HEK293T (cell line): ENCODE measurements around the gene MAGOH.

Source experiments
- CTCF ChIA-PET: fragments of 350-600 bp; formaldehyde crosslinking; extraction: SDS; loops from one replicate; lab custom pipeline; 2021; ENCODE audit warnings: antibody characterized with exemption, inconsistent platforms; lab: Yijun Ruan, JAX
- POLR2A ChIA-PET: fragments of 350-600 bp; formaldehyde crosslinking; extraction: SDS; loops from one replicate; lab custom pipeline; 2020; ENCODE audit warnings: antibody characterized with exemption, inconsistent platforms; lab: Yijun Ruan, JAX
- DNase-seq: peaks from one replicate; pipeline ENCODE4 v3.0.0; 2012; ENCODE audit warnings: mixed read lengths; ENCODE audit errors: extremely low spot score
- ARNT ChIP-seq: fragments of 450-650 bp; IDR thresholded peaks from 2 replicates; pipeline ENCODE4 v1.6.1; 2017; ENCODE audit warnings: mild to moderate bottlenecking
- BHLHE40 ChIP-seq: fragments of 450-650 bp; IDR thresholded peaks from 2 replicates; pipeline ENCODE4 v1.6.1; 2016; ENCODE audit warnings: mild to moderate bottlenecking, moderate library complexity, borderline replicate concordance
- CTBP1 ChIP-seq: fragments of 450-650 bp; IDR thresholded peaks from 2 replicates; pipeline ENCODE4 v1.6.1; 2016; ENCODE audit warnings: borderline replicate concordance
- ELF4 ChIP-seq: fragments of 450-650 bp; IDR thresholded peaks from 2 replicates; pipeline ENCODE4 v1.6.1; 2017; ENCODE audit warnings: antibody characterized with exemption
- FOXA1 ChIP-seq: fragments of 450-650 bp; IDR thresholded peaks from 2 replicates; pipeline ENCODE4 v1.6.1; 2016; ENCODE audit warnings: mild to moderate bottlenecking
- FOXK2 ChIP-seq: fragments of 450-650 bp; IDR thresholded peaks from 2 replicates; pipeline ENCODE4 v1.6.1; 2016; ENCODE audit warnings: mild to moderate bottlenecking
- FOXM1 ChIP-seq: fragments of 450-650 bp; IDR thresholded peaks from 2 replicates; pipeline ENCODE4 v1.6.1; 2017; ENCODE audit warnings: mild to moderate bottlenecking, borderline replicate concordance
- HDGF ChIP-seq: fragments of 450-650 bp; IDR thresholded peaks from 2 replicates; pipeline ENCODE4 v1.6.1; 2017; ENCODE audit warnings: antibody characterized with exemption, borderline replicate concordance
- L3MBTL2 ChIP-seq: fragments of 450-650 bp; conservative IDR thresholded peaks from 2 replicates; pipeline ENCODE4 v1.6.1; 2016; ENCODE audit warnings: mild to moderate bottlenecking
- LEF1 ChIP-seq: fragments of 450-650 bp; IDR thresholded peaks from 2 replicates; pipeline ENCODE4 v1.6.1; 2017; ENCODE audit warnings: mild to moderate bottlenecking, borderline replicate concordance
- NFRKB ChIP-seq: fragments of 450-650 bp; IDR thresholded peaks from 2 replicates; pipeline ENCODE4 v1.6.1; 2016; ENCODE audit warnings: mild to moderate bottlenecking, moderate library complexity
- PKNOX1 ChIP-seq: fragments of 450-650 bp; IDR thresholded peaks from 2 replicates; pipeline ENCODE4 v1.6.1; 2016
- SP1 ChIP-seq: fragments of 450-650 bp; IDR thresholded peaks from 2 replicates; pipeline ENCODE4 v1.6.1; 2017
- SUZ12 ChIP-seq: fragments of 450-650 bp; IDR thresholded peaks from 2 replicates; pipeline ENCODE4 v1.6.1; 2016; ENCODE audit warnings: mild to moderate bottlenecking

The MAGOH gene

GRCh38 chr1:53182111-53182593, 56.2 kb downstream of the MAGOH start:
- TF ChIP-seq ELF4 (no peak), PKNOX1 (peak; percentile 52; the same call in 1 of the 2 replicates)
- DNase-seq, result peak; percentile 76
- ChIA-PET POLR2A (interaction anchor here (1.5 kb wide), 1 partner anchor 14 kb away, joined by 5 read pairs; the partner anchor contains the start of gene CPT2), CTCF (interaction anchor here (0.6 to 2.0 kb wide), 8 partner anchors 9 to 1111 kb away, joined by 3 to 10 read pairs (median 4); no protein-coding TSS in a partner anchor)

GRCh38 chr1:53180951-53181350, 57.4 kb downstream of the MAGOH start:
- POLR2A ChIA-PET, result interaction anchor here (0.9 to 1.5 kb wide), 2 partner anchors 15 to 166 kb away, joined by 4 to 5 read pairs; partner anchors contain the start of gene CPT2
- CTCF ChIA-PET, result interaction anchor here (1.6 to 2.0 kb wide), 4 partner anchors 9 to 16 kb away, joined by 4 to 8 read pairs (median 6); no protein-coding TSS in a partner anchor
- no peak for TF ChIP-seq CTBP1
- TF ChIP-seq FOXK2, result no peak
- TF ChIP-seq ARNT, result no peak
- TF ChIP-seq SUZ12, result no peak
- TF ChIP-seq L3MBTL2, result no peak
- TF ChIP-seq SP1, result no peak
- no peak for TF ChIP-seq FOXA1
- TF ChIP-seq ELF4, result no peak
- no peak for TF ChIP-seq NFRKB
- TF ChIP-seq HDGF, result no peak
- no peak for DNase-seq

GRCh38 chr1:53180226-53180625, 58.1 kb downstream of the MAGOH start:
- TF ChIP-seq FOXK2 (no peak), L3MBTL2 (no peak), SUZ12 (no peak), CTBP1 (no peak), FOXM1 (no peak), HDGF (no peak), BHLHE40 (no peak), LEF1 (no peak), PKNOX1 (no peak), ELF4 (no peak)
- no peak for DNase-seq
- POLR2A ChIA-PET, result no interaction called here
- CTCF ChIA-PET, result interaction anchor here (1.6 to 1.7 kb wide), 2 partner anchors 9 to 16 kb away, joined by 4 to 5 read pairs; no protein-coding TSS in a partner anchor
